H1 (cell line): ENCODE measurements around the gene KIAA0040. TPM values are rescaled to one million over a fixed set of nuclear protein-coding genes. Genes with fewer than 3 reads are reported as not detected.

Experiments
- CTCF ChIA-PET: fragments of 300-600 bp; sonication (Branson Sonifier 250); formaldehyde crosslinking; loops from one replicate; lab custom pipeline; 2021; ENCODE audit not compliant: partially characterized antibody; lab: Charles Lee
- POLR2A ChIA-PET: fragments of 300-600 bp; sonication (Branson Sonifier 250); formaldehyde crosslinking; loops from one replicate; lab custom pipeline; 2021; ENCODE audit warnings: inconsistent platforms; ENCODE audit not compliant: partially characterized antibody; lab: Charles Lee
- DNase-seq, 2 experiments: peaks; one replicate each; pipeline versions ENCODE4 v3.0.0 to v3.0.0-alpha.2; 2010 to 2022; ENCODE audit warnings: low spot score in 2 of 2, low read depth in 1 of 2, mixed read lengths in 1 of 2
- FAIRE-seq: peaks from 2 replicates; lab custom pipeline; 2011; peaks lifted over from hg19 to GRCh38; lab: Jason Lieb, UNC
- H2AFZ ChIP-seq: 2 replicates; pipeline ENCODE4 v1.8.1; 2012; ENCODE audit warnings: low read length, inconsistent platforms
- H2AK5ac ChIP-seq: 2 replicates; pipeline ENCODE4 v1.6.1; 2013; ENCODE audit warnings: low read depth, low read length
- H2BK120ac ChIP-seq: replicated peaks from 2 replicates; pipeline ENCODE3; 2013; ENCODE audit warnings: low read depth, low read length, inconsistent platforms
- H2BK12ac ChIP-seq: 2 replicates; pipeline ENCODE4 v1.6.1; 2013; ENCODE audit warnings: low read depth, low read length
- H2BK15ac ChIP-seq: 2 replicates; pipeline ENCODE4 v1.6.1; 2013; ENCODE audit warnings: low read length
- H2BK20ac ChIP-seq: 2 replicates; pipeline ENCODE4 v1.6.1; 2013; ENCODE audit warnings: low read length
- H2BK5ac ChIP-seq: 2 replicates; pipeline ENCODE4 v1.6.1; 2013; ENCODE audit warnings: low read depth, low read length
- H3K14ac ChIP-seq: 2 replicates; pipeline ENCODE4 v1.6.1; 2013; ENCODE audit warnings: inconsistent platforms; ENCODE audit not compliant: insufficient read length
- H3K18ac ChIP-seq: 2 replicates; pipeline ENCODE4 v1.6.1; 2013; ENCODE audit warnings: low read length; ENCODE audit errors: extremely low read depth
- H3K23ac ChIP-seq: 2 replicates; pipeline ENCODE4 v1.6.1; 2013; ENCODE audit warnings: inconsistent platforms; ENCODE audit not compliant: insufficient read length
- H3K23me2 ChIP-seq: 2 replicates; pipeline ENCODE4 v1.6.1; 2013; ENCODE audit warnings: low read depth, low read length
- H3K27ac ChIP-seq: 2 replicates; pipeline ENCODE4 v1.6.1; 2011; ENCODE audit warnings: low read depth, low read length, inconsistent platforms
- H3K27me3 ChIP-seq, 4 experiments: replicated peaks in 1 of 4; 1 replicate in 1 of 4; 2 replicates in 3 of 4; pipeline versions ENCODE4 v1.6.1 to v1.8.1; 2011 to 2013; ENCODE audit warnings: low read length in 3 of 4, mild to moderate bottlenecking in 3 of 4, inconsistent platforms in 2 of 4, mixed read lengths in 2 of 4, moderate library complexity in 1 of 4; ENCODE audit not compliant: control insufficient read depth in 3 of 4, insufficient read depth in 3 of 4; ENCODE audit errors: extremely low read depth in 1 of 4
- H3K36me3 ChIP-seq, 4 experiments: 2 replicates each; pipeline versions ENCODE4 v1.6.1 to v1.8.1; 2011 to 2013; ENCODE audit warnings: mild to moderate bottlenecking in 4 of 4, low read length in 3 of 4, moderate library complexity in 2 of 4, control low read depth in 1 of 4, inconsistent platforms in 1 of 4; ENCODE audit not compliant: insufficient read depth in 4 of 4, control insufficient read depth in 2 of 4
- H3K4ac ChIP-seq: replicated peaks from 2 replicates; pipeline ENCODE3; 2013; ENCODE audit warnings: low read length, low read depth, mixed read lengths, inconsistent platforms; ENCODE audit not compliant: insufficient read length
- H3K4me1 ChIP-seq, 4 experiments: replicated peaks in 1 of 4; 1 replicate in 1 of 4; 2 replicates in 3 of 4; pipeline versions ENCODE4 v1.6.1 to v1.8.1; 2011 to 2013; ENCODE audit warnings: low read length in 3 of 4, inconsistent platforms in 2 of 4, mixed read lengths in 1 of 4; ENCODE audit not compliant: insufficient read depth in 4 of 4, control insufficient read depth in 3 of 4
- H3K4me2 ChIP-seq, 2 experiments: 2 replicates each; pipeline versions ENCODE4 v1.6.1 to v1.8.1; 2011 to 2013; ENCODE audit warnings: low read depth in 2 of 2, low read length in 2 of 2, control low read depth in 1 of 2, inconsistent platforms in 1 of 2, mild to moderate bottlenecking in 1 of 2; ENCODE audit not compliant: insufficient read depth in 1 of 2
- H3K4me3 ChIP-seq, 4 experiments: fragments of 200-600, 300-600 bp in 1 of 4; sonication (generic), shearing (Covaris generic), sonication (Bioruptor Twin) in 1 of 4; 2 replicates each; pipeline versions ENCODE4 v1.5.1 to v1.8.1; 2011 to 2016; ENCODE audit warnings: low read length in 4 of 4, low read depth in 3 of 4, control low read depth in 2 of 4, inconsistent platforms in 2 of 4, mild to moderate bottlenecking in 2 of 4, mixed read lengths in 1 of 4, moderate library complexity in 1 of 4; ENCODE audit not compliant: insufficient read depth in 2 of 4; ENCODE audit errors: extremely low read depth in 1 of 4
- H3K56ac ChIP-seq: replicated peaks from 2 replicates; pipeline ENCODE3; 2013; ENCODE audit warnings: low read depth, mild to moderate bottlenecking, mixed read lengths, low read length, inconsistent platforms; ENCODE audit not compliant: insufficient read length
- H3K79me1 ChIP-seq: 2 replicates; pipeline ENCODE4 v1.6.1; 2013; ENCODE audit warnings: low read depth, low read length, control low read depth
- H3K79me2 ChIP-seq, 2 experiments: 2 replicates each; pipeline versions ENCODE4 v1.6.1 to v1.8.1; 2012 to 2013; ENCODE audit warnings: low read length in 2 of 2, mild to moderate bottlenecking in 2 of 2, inconsistent platforms in 1 of 2; ENCODE audit not compliant: insufficient read depth in 2 of 2, control insufficient read depth in 1 of 2
- H3K9ac ChIP-seq, 4 experiments: replicated peaks in 1 of 4; 1 replicate in 1 of 4; 2 replicates in 3 of 4; pipeline versions ENCODE4 v1.6.1 to v1.8.1; 2011 to 2013; ENCODE audit warnings: low read depth in 3 of 4, low read length in 3 of 4, control low read depth in 2 of 4, mild to moderate bottlenecking in 2 of 4, moderate library complexity in 2 of 4, inconsistent platforms in 1 of 4; ENCODE audit errors: extremely low read depth in 1 of 4
- H3K9me3 ChIP-seq, 2 experiments: 2 replicates each; pipeline versions ENCODE4 v1.6.1 to v1.8.1; 2012 to 2013; ENCODE audit warnings: mild to moderate bottlenecking in 2 of 2, moderate library complexity in 2 of 2, control low read depth in 1 of 2, inconsistent platforms in 1 of 2, low read depth in 1 of 2, low read length in 1 of 2, mixed read lengths in 1 of 2; ENCODE audit not compliant: insufficient read depth in 2 of 2
- H4K20me1 ChIP-seq, 2 experiments: replicated peaks in 1 of 2; 2 replicates each; pipeline versions ENCODE3 to v1.8.1; 2011 to 2013; ENCODE audit warnings: inconsistent platforms in 2 of 2, low read length in 2 of 2, mild to moderate bottlenecking in 1 of 2; ENCODE audit not compliant: insufficient read depth in 2 of 2, control insufficient read depth in 1 of 2
- H4K5ac ChIP-seq: 2 replicates; pipeline ENCODE4 v1.6.1; 2013; ENCODE audit warnings: low read length, low read depth, mixed read lengths, inconsistent platforms; ENCODE audit not compliant: insufficient read length
- H4K8ac ChIP-seq: 2 replicates; pipeline ENCODE4 v1.8.0; 2013; ENCODE audit warnings: mild to moderate bottlenecking, moderate library complexity, low read length, inconsistent platforms; ENCODE audit not compliant: insufficient read depth; ENCODE audit errors: extremely low read depth
- H4K91ac ChIP-seq: replicated peaks from 2 replicates; pipeline ENCODE3; 2013; ENCODE audit warnings: low read length, mixed read lengths, inconsistent platforms; ENCODE audit not compliant: insufficient read length
- BACH1 ChIP-seq: IDR thresholded peaks from 2 replicates; pipeline ENCODE4 v1.6.1; 2012; ENCODE audit warnings: low read length, improper control_type of control experiment
- CHD2 ChIP-seq: IDR thresholded peaks from 2 replicates; pipeline ENCODE4 v1.6.1; 2012; ENCODE audit warnings: low read length, improper control_type of control experiment
- FOSL1 ChIP-seq: IDR thresholded peaks from 2 replicates; pipeline ENCODE4 v1.6.1; 2011; ENCODE audit warnings: mild to moderate bottlenecking, low read depth, low read length, moderate library complexity; ENCODE audit not compliant: insufficient read depth
- GTF2F1 ChIP-seq: IDR thresholded peaks from 2 replicates; pipeline ENCODE4 v1.6.1; 2012; ENCODE audit warnings: low read depth, low read length, improper control_type of control experiment, borderline replicate concordance
- HDAC6 ChIP-seq: IDR thresholded peaks from one replicate; pipeline ENCODE4 v1.7.1; 2012; ENCODE audit warnings: low read depth, mild to moderate bottlenecking, inconsistent platforms, low read length, moderate library complexity
- KDM5A ChIP-seq: fragments of 200-600 bp; IDR thresholded peaks from 2 replicates; pipeline ENCODE4 v1.7.1; 2012; ENCODE audit warnings: mild to moderate bottlenecking, low read length, inconsistent platforms, mixed read lengths
- NRF1 ChIP-seq: IDR thresholded peaks from 2 replicates; pipeline ENCODE4 v1.6.1; 2011; ENCODE audit warnings: mild to moderate bottlenecking, low read depth, low read length, improper control_type of control experiment
- POLR2A ChIP-seq, 2 experiments: IDR thresholded peaks; 1 replicate in 1 of 2; 2 replicates in 1 of 2; pipeline ENCODE4 v1.6.1; 2011; ENCODE audit warnings: low read depth in 2 of 2, low read length in 2 of 2, mild to moderate bottlenecking in 2 of 2; ENCODE audit errors: control extremely low read depth in 1 of 2
- POU5F1 ChIP-seq: IDR thresholded peaks from 2 replicates; pipeline ENCODE4 v1.6.1; 2011; ENCODE audit warnings: low read depth, mild to moderate bottlenecking, low read length, moderate library complexity
- RAD21 ChIP-seq, 2 experiments: IDR thresholded peaks in 1 of 2; conservative IDR thresholded peaks in 1 of 2; 2 replicates each; pipeline ENCODE4 v1.6.1; 2011; ENCODE audit warnings: low read depth in 2 of 2, low read length in 2 of 2, improper control_type of control experiment in 1 of 2, inconsistent platforms in 1 of 2, mild to moderate bottlenecking in 1 of 2, moderate library complexity in 1 of 2
- RNF2 ChIP-seq: fragments of 200-900, 300-1000 bp; sonication (generic); IDR thresholded peaks from 2 replicates; pipeline ENCODE4 v1.7.1; 2016; ENCODE audit warnings: borderline replicate concordance, low read depth, mild to moderate bottlenecking, antibody characterized with exemption, low read length; ENCODE audit not compliant: poor library complexity, severe bottlenecking; ENCODE audit errors: missing control alignments
- RXRA ChIP-seq: IDR thresholded peaks from 2 replicates; pipeline ENCODE4 v1.6.1; 2011; ENCODE audit warnings: low read depth, mild to moderate bottlenecking, low read length, moderate library complexity; ENCODE audit not compliant: insufficient read depth
- SIX5 ChIP-seq: IDR thresholded peaks from 2 replicates; pipeline ENCODE4 v1.6.1; 2011; ENCODE audit warnings: mild to moderate bottlenecking, low read depth, low read length
- SP1 ChIP-seq: IDR thresholded peaks from 2 replicates; pipeline ENCODE4 v1.6.1; 2011; ENCODE audit warnings: low read depth, low read length
- WGBS, 2 experiments: shearing (Covaris generic) in 1 of 2; methylation state at CpG; one replicate each; pipeline versions ENCODE4 v1.1.6 to v1.1.7; 2013 to 2015; ENCODE audit warnings: low lambda C conversion rate in 2 of 2, mixed read lengths in 2 of 2, inconsistent platforms in 1 of 2, low coverage in 1 of 2, missing lambda C conversion rate in 1 of 2; ENCODE audit not compliant: insufficient replicate concordance in 2 of 2, insufficient coverage in 1 of 2, insufficient read length in 1 of 2; ENCODE audit errors: extremely low coverage in 1 of 2, missing lambda C conversion rate in 1 of 2; 5-methylcytosine and 5-hydroxymethylcytosine counted together
- polyA plus RNA-seq, 7 experiments: library from polyadenylated mRNA; depleted of rRNA in 3 of 7; stranded (reverse) in 5 of 7; unstranded in 2 of 7; fragments of >200 nt in 5 of 7; fragments of 200-250 nt in 2 of 7; gene quantifications; 1 replicate in 5 of 7; 2 replicates in 1 of 7; 4 replicates in 1 of 7; pipeline versions ENCODE4 v1.2.1 to v1.2.3, GENCODE V29; 2011 to 2013; ENCODE audit warnings: missing spikeins in 2 of 7, mixed read lengths in 2 of 7
- total RNA-seq: library from RNA; stranded (reverse); fragmentation: NEBNext Ultra II Directional; extraction: Animal tissue kit (Norgen Biotek cat#: 25700); gene quantifications from 2 replicates; pipeline ENCODE4 v1.2.1, GENCODE V29; 2021
- TF ChIP-seq, protein P1 (sequence below): IDR thresholded peaks from 2 replicates; pipeline ENCODE4 v1.6.1; 2011; ENCODE audit warnings: low read depth, mild to moderate bottlenecking, low read length; ENCODE audit not compliant: insufficient read depth

KIAA0040 gene
- total and polyA plus RNA-seq, 2 of the 8 experiments (the other 6 are each of a cell fraction or from before 2014, with no cell fraction given) = 11.0 to 14.1 TPM

DNA sequence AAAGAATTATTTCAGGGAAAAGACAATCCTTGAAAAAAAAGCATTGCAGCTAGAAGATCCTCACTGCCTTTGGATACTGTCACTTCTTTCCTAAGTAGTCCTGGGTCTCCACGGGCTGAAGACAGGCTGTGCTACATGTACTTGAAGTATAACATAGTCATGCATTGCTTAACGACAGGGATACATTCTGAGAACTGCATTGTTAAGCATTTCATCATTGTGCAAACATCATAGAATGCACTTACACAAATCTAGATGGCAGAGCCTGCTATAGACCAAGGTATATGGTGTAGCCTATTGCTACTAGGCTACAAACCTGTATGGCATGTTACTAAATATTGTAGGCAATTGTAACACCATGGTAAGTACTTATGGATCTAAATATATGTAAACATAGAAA is 54.0 kb downstream of the KIAA0040 start:
- Histone ChIP-seq H3K4me2 (no peak overlapping the region), H3K9me3 (no peaks in the 10 kb centered on the region)
- no peak for TF ChIP-seq POU5F1
- TF ChIP-seq BACH1 = no peak
- TF ChIP-seq, protein P1, sequence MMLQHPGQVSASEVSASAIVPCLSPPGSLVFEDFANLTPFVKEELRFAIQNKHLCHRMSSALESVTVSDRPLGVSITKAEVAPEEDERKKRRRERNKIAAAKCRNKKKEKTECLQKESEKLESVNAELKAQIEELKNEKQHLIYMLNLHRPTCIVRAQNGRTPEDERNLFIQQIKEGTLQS = no peak
- TF ChIP-seq RNF2 = no peak
- no peak for TF ChIP-seq HDAC6
- no peak for TF ChIP-seq GTF2F1
- no peak for TF ChIP-seq FOSL1
- no peak for TF ChIP-seq CHD2
- no peak for TF ChIP-seq POLR2A (IDR thresholded peaks at IDR 0.05; ENCODE audit: control extremely low read depth in 1 of 2, low read depth in 2 of 2, low read length in 2 of 2)
- TF ChIP-seq RAD21 (IDR thresholded peaks at IDR 0.05 in 1 of 2, conservative IDR thresholded peaks at IDR 0.05 in 1 of 2; ENCODE audit: low read depth in 2 of 2, low read length in 2 of 2) = no peak
- TF ChIP-seq KDM5A = no peak
- no peak for TF ChIP-seq RXRA
- TF ChIP-seq NRF1 = no peak
- TF ChIP-seq SIX5 = no peak
- TF ChIP-seq SP1 = no peak

More for the DNA sequence above, 54.0 kb downstream of the KIAA0040 start:
- Histone ChIP-seq H3K23me2 (no peaks in the 10 kb centered on the region; the same call in 1 of the 2 replicates), H3K4me1 (no peaks in the 10 kb centered on the region), H3K27ac (no peak overlapping the region), H4K8ac (no peak overlapping the region), H2BK5ac (no peak overlapping the region), H2BK120ac (no peak overlapping the region), H3K79me2 (no peaks in the 10 kb centered on the region), H3K79me1 (no peaks in the 10 kb centered on the region), H3K14ac (no peak overlapping the region), H2BK12ac (no peak overlapping the region), H3K56ac (no peak overlapping the region), H2BK20ac (no peak overlapping the region), H3K4ac (no peak overlapping the region), H4K91ac (no peak overlapping the region), H3K4me3 (no peak overlapping the region), H4K20me1 (no peaks in the 10 kb centered on the region), H3K9ac (no peak overlapping the region), H3K27me3 (no peaks in the 10 kb centered on the region), H2AK5ac (no peak overlapping the region), H2BK15ac (no peak overlapping the region), H4K5ac (no peak overlapping the region), H3K23ac (no peak overlapping the region), H2AFZ (no peak overlapping the region), H3K36me3 (no peaks in the 10 kb centered on the region; a peak in 2 of 8 replicates), H3K18ac (no peak overlapping the region)
- ChIA-PET POLR2A (no interaction called here), CTCF (interaction anchor here (0.7 to 5.8 kb wide), 3 partner anchors 13 to 25 kb away, joined by 3 to 32 read pairs (median 3); no protein-coding TSS in a partner anchor)
- 81% methylated on average over 2 of the region's 2 CpGs; no CpG with 5 or more reads in 1 of the 2 experiments for WGBS, 2 experiments
- DNase-seq (no peak), FAIRE-seq (no peak)
